GM23248 (cell line): Measurements from ENCODE around the gene HPSE. TPM values are rescaled to one million over a fixed set of nuclear protein-coding genes. Genes with fewer than 3 reads are reported as not detected.

Experiments used
- DNase-seq: peaks from one replicate; pipeline ENCODE4 v3.0.0-alpha.2; 2015
- H2AFZ ChIP-seq: fragments of 200-600 bp; sonication (generic); 2 replicates; pipeline ENCODE4 v1.6.1; 2016; ENCODE audit warnings: antibody characterized with exemption
- H3F3A ChIP-seq: fragments of 200-600 bp; sonication (generic); 2 replicates; pipeline ENCODE4 v1.6.1; 2016; ENCODE audit warnings: mild to moderate bottlenecking, antibody characterized with exemption, mixed run types; ENCODE audit not compliant: insufficient read depth
- H3K27ac ChIP-seq: fragments of 200-600 bp; sonication (generic); 2 replicates; pipeline ENCODE4 v1.5.1; 2016; ENCODE audit warnings: mild to moderate bottlenecking
- H3K27me3 ChIP-seq: fragments of 200-600 bp; sonication (generic); replicated peaks from 2 replicates; pipeline ENCODE4 v1.6.1; 2016; ENCODE audit warnings: mild to moderate bottlenecking; ENCODE audit not compliant: insufficient read depth
- H3K36me3 ChIP-seq: fragments of 200-600 bp; sonication (generic); 2 replicates; pipeline ENCODE4 v1.6.1; 2016; ENCODE audit warnings: low read depth, mild to moderate bottlenecking
- H3K4me1 ChIP-seq: fragments of 200-600 bp; sonication (generic); 2 replicates; pipeline ENCODE4 v1.6.1; 2016; ENCODE audit warnings: mild to moderate bottlenecking; ENCODE audit not compliant: insufficient read depth
- H3K4me2 ChIP-seq: fragments of 200-600 bp; sonication (generic); one replicate; pipeline ENCODE4 v1.6.1; 2016; ENCODE audit warnings: mild to moderate bottlenecking; ENCODE audit not compliant: unreplicated experiment
- H3K4me3 ChIP-seq: fragments of 200-600 bp; sonication (generic); 2 replicates; pipeline ENCODE4 v1.5.1; 2016; ENCODE audit warnings: mild to moderate bottlenecking
- H3K79me2 ChIP-seq: fragments of 200-600 bp; sonication (generic); 2 replicates; pipeline ENCODE4 v1.6.1; 2016; ENCODE audit warnings: mild to moderate bottlenecking; ENCODE audit not compliant: insufficient read depth
- H3K9ac ChIP-seq: fragments of 200-600 bp; sonication (generic); 2 replicates; pipeline ENCODE4 v1.6.1; 2016; ENCODE audit warnings: mild to moderate bottlenecking
- H3K9me2 ChIP-seq: fragments of 200-600 bp; sonication (generic); 2 replicates; pipeline ENCODE4 v1.6.1; 2016; ENCODE audit warnings: mixed run types, mild to moderate bottlenecking, moderate library complexity; ENCODE audit not compliant: insufficient read depth
- H3K9me3 ChIP-seq: fragments of 200-600 bp; sonication (generic); one replicate; pipeline ENCODE4 v1.6.1; 2017; ENCODE audit warnings: low read depth
- H4K20me1 ChIP-seq: fragments of 200-600 bp; sonication (generic); 2 replicates; pipeline ENCODE4 v1.6.0; 2016; ENCODE audit not compliant: insufficient read depth
- EZH2 ChIP-seq: fragments of 200-600 bp; sonication (generic); IDR thresholded peaks from 2 replicates; pipeline ENCODE4 v1.6.1; 2018; ENCODE audit warnings: antibody characterized with exemption, mild to moderate bottlenecking; ENCODE audit not compliant: insufficient read depth, poor library complexity, severe bottlenecking
- EZH2phosphoT487 ChIP-seq: fragments of 200-600 bp; sonication (generic); IDR thresholded peaks from 2 replicates; pipeline ENCODE4 v1.6.1; 2018; ENCODE audit warnings: antibody characterized with exemption, moderate library complexity, mild to moderate bottlenecking, low read depth; ENCODE audit not compliant: insufficient read depth
- WGBS, 2 experiments: methylation state at CpG; one replicate each; pipeline ENCODE4 v1.1.6; 2015 to 2017; ENCODE audit warnings: low lambda C conversion rate in 2 of 2, low coverage in 1 of 2; ENCODE audit errors: missing lambda C conversion rate in 2 of 2; 5-methylcytosine and 5-hydroxymethylcytosine counted together
- in situ Hi-C: fragments of 300-500 bp; cut with MboI; formaldehyde crosslinking; loops from 2 replicates; pipeline ENCODE4 v1.15.0; 2020
- polyA plus RNA-seq: library from polyadenylated mRNA; unstranded; fragments of >200 nt; fragmentation: Nextera tagmentation; extraction: Ambion mirVana; gene quantifications from 2 replicates; pipeline ENCODE4 v1.2.1, GENCODE V29; 2016
- total RNA-seq: library from RNA; depleted of rRNA; stranded (reverse); fragments of >200 nt; shearing (Covaris generic); gene quantifications from 2 replicates; pipeline ENCODE4 v1.2.3, GENCODE V29; 2014

Gene HPSE
- total and polyA plus RNA-seq, 2 experiments from 2014 or later, result 0.54 to 1.5 TPM

- no peak for DNase-seq
- 68 to 75% methylated on average over 4 of the region's 4 CpGs for WGBS, 2 experiments
- Histone ChIP-seq H4K20me1 (no peaks in the 10 kb centered on the region), H3K9me3 (no peaks in the 10 kb centered on the region), H2AFZ (no peak overlapping the region), H3K79me2 (no peaks in the 10 kb centered on the region), H3K27me3 (no peaks in the 10 kb centered on the region), H3K27ac (no peak overlapping the region), H3K4me3 (no peak overlapping the region), H3K9ac (no peak overlapping the region), H3K4me2 (no peak overlapping the region), H3K9me2 (no peaks in the 10 kb centered on the region), H3K36me3 (no peaks in the 10 kb centered on the region), H3K4me1 (peaks cover 25% of the 10 kb centered on the region), H3F3A (peaks cover 19% of the 10 kb centered on the region)
- in situ Hi-C loops, result loop anchor here (25.0 kb wide), 1 partner anchor 277 kb away; no protein-coding TSS in a partner anchor
- TF ChIP-seq EZH2phosphoT487 (no peak), EZH2 (no peak)
Observed at GRCh38 chr4:83360018-83360417, 25.4 kb upstream of the HPSE start.

DNA sequence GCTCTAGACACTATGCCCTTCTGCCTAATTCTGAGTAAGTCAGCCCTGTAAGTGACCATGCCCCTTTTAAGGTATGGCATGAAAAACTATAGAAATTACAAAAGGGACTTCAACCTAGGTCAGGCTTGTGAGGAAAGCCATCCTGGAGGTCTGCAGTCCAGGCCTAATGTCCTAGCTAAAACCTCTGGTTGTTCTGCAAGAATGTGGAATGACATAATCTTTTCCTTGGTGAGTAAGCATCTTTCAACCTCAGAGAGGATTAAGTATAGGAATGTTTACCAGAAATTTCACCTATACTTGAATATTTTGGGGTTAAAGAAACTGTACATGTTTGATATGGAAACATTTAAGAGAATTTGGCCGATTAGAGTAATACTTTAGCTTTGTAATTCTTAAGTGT lies 23.8 kb upstream of the HPSE start:
- Histone ChIP-seq H2AFZ (no peak overlapping the region), H3K9ac (no peak overlapping the region)
- TF ChIP-seq EZH2phosphoT487, result no peak
- TF ChIP-seq EZH2, result no peak

GRCh38 chr4:83356899-83357661 lies 22.4 kb upstream of the HPSE start:
- H3K4me3 ChIP-seq, result 0 out of 2 replicates have a peak overlapping the region, but pooled peaks have one; percentile 8
- H4K20me1 ChIP-seq, result no peaks in the 10 kb centered on the region
- H3K9me3 ChIP-seq, result no peaks in the 10 kb centered on the region
- peak overlapping the region; percentile 76 for H3K27ac ChIP-seq
- H3K9me2 ChIP-seq, result no peaks in the 10 kb centered on the region
- H3K79me2 ChIP-seq, result no peaks in the 10 kb centered on the region
- WGBS, 2 experiments, result 19 to 22% methylated on average over 4 of the region's 4 CpGs
- no peak overlapping the region; the same call in 1 of the 2 replicates for H3K9ac ChIP-seq
- no peaks in the 10 kb centered on the region for H3K36me3 ChIP-seq
- H3K4me2 ChIP-seq, result peak overlapping the region; percentile 64
- TF ChIP-seq EZH2phosphoT487 (no peak), EZH2 (no peak)
- peak overlapping the region; percentile 3; the same call in 1 of the 2 replicates for H2AFZ ChIP-seq
- DNase-seq, result peak; percentile 91
- in situ Hi-C loops, result loop anchor here (25.0 kb wide), 1 partner anchor 280 kb away; no protein-coding TSS in a partner anchor
- H3K4me1 ChIP-seq, result peaks cover 25% of the 10 kb centered on the region
- H3K27me3 ChIP-seq, result no peaks in the 10 kb centered on the region
- peaks cover 19% of the 10 kb centered on the region for H3F3A ChIP-seq

More for the DNA sequence above, 23.8 kb upstream of the HPSE start:
- H3K36me3 ChIP-seq, result no peaks in the 10 kb centered on the region
- in situ Hi-C loops, result loop anchor here (25.0 kb wide), 1 partner anchor 279 kb away; no protein-coding TSS in a partner anchor
- no peaks in the 10 kb centered on the region for H3K27me3 ChIP-seq
- peaks cover 19% of the 10 kb centered on the region for H3F3A ChIP-seq
- H3K4me2 ChIP-seq, result no peak overlapping the region
- H4K20me1 ChIP-seq, result no peaks in the 10 kb centered on the region
- no peaks in the 10 kb centered on the region for H3K9me2 ChIP-seq
- no peak overlapping the region for H3K4me3 ChIP-seq
- H3K9me3 ChIP-seq, result no peaks in the 10 kb centered on the region
- peak; percentile 85 for DNase-seq
- peaks cover 25% of the 10 kb centered on the region for H3K4me1 ChIP-seq
- 20 to 26% methylated on average over 1 of the region's 1 CpG for WGBS, 2 experiments
- H3K79me2 ChIP-seq, result no peaks in the 10 kb centered on the region
- peak overlapping the region; percentile 76 for H3K27ac ChIP-seq

DNA sequence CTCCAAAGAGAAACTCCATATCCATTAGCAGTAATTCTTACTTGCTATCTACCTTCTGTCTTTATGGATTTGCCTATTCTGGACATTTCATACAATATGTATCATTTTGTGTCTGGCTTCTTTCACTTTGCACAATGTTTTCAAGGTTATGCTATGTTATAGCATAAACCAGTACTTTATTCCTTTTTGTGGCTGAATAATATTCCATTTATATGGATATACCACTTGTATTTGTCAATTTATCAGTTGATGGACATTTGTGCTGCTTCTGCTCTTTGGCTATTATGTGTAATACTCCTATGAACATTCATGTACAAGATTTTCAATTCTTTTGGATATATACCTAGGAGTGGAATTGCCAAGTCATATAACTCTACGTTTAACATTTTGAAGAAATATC lies 18.9 kb upstream of the HPSE start:
- H3F3A ChIP-seq, result peaks cover 16% of the 10 kb centered on the region
- no peaks in the 10 kb centered on the region for H3K79me2 ChIP-seq
- no peaks in the 10 kb centered on the region for H3K36me3 ChIP-seq
- no peaks in the 10 kb centered on the region for H4K20me1 ChIP-seq
- TF ChIP-seq EZH2phosphoT487, result no peak
- TF ChIP-seq EZH2, result no peak
- no peak overlapping the region for H2AFZ ChIP-seq
- no peaks in the 10 kb centered on the region for H3K9me3 ChIP-seq
- peaks cover 20% of the 10 kb centered on the region for H3K4me1 ChIP-seq
- no peak overlapping the region for H3K4me3 ChIP-seq
- no peak overlapping the region for H3K4me2 ChIP-seq
- H3K27ac ChIP-seq, result no peak overlapping the region
- H3K9me2 ChIP-seq, result no peaks in the 10 kb centered on the region
- no peaks in the 10 kb centered on the region for H3K27me3 ChIP-seq
- no peak overlapping the region for H3K9ac ChIP-seq
- WGBS, 2 experiments, result 82 to 83% methylated on average over 1 of the region's 1 CpG
- no peak for DNase-seq
- in situ Hi-C loops, result loop anchor here (25.0 kb wide), 1 partner anchor 284 kb away; no protein-coding TSS in a partner anchor
